ENCODE results near the gene GRAMD4. TPM values are rescaled to one million over a fixed set of nuclear protein-coding genes. Genes with fewer than 3 reads are reported as not detected.

The GRAMD4 gene
- total RNA-seq, 1 donor from 2014 or later: 16.8 TPM

GRCh38 chr22:46673662-46674236 is 53.6 kb downstream of the GRAMD4 start:
- TF ChIP-seq, protein P1, sequence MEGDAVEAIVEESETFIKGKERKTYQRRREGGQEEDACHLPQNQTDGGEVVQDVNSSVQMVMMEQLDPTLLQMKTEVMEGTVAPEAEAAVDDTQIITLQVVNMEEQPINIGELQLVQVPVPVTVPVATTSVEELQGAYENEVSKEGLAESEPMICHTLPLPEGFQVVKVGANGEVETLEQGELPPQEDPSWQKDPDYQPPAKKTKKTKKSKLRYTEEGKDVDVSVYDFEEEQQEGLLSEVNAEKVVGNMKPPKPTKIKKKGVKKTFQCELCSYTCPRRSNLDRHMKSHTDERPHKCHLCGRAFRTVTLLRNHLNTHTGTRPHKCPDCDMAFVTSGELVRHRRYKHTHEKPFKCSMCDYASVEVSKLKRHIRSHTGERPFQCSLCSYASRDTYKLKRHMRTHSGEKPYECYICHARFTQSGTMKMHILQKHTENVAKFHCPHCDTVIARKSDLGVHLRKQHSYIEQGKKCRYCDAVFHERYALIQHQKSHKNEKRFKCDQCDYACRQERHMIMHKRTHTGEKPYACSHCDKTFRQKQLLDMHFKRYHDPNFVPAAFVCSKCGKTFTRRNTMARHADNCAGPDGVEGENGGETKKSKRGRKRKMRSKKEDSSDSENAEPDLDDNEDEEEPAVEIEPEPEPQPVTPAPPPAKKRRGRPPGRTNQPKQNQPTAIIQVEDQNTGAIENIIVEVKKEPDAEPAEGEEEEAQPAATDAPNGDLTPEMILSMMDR (IDR thresholded peaks at IDR 0.05; ENCODE audit: insufficient read depth, low read length, severe bottlenecking): no peak
- no peaks in the 10 kb centered on the region for H3K27me3 ChIP-seq (ENCODE audit: control insufficient read depth, insufficient read depth, low read length)
- FAIRE-seq (no peak), DNase-seq (ENCODE audit: low read depth) (no peak)
- H3K36me3 ChIP-seq (ENCODE audit: control insufficient read depth, insufficient read depth, low read length): peaks cover 6% of the 10 kb centered on the region
- no peak overlapping the region for H3K4me3 ChIP-seq (ENCODE audit: low read depth, low read length)

DNA sequence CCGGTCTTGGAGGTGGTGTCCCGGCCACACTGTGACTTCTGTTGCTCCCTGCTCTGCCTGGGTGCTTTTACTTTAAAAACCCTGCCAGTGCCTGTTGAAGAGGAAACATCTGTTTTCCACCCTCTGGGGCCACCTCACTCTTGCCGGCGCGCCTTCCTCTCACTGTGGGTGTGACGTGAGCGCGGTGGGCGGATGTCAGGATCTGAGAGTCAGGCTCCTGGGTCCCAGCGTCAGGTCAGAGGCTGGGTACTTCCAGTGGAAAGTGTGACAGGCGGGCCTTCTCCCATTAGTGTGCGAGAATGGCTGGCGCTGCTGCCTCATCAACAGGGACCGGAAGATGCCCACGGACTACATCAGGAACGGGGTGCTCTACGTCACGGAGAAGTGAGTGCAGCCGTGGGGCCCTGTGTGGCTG is 54.2 kb downstream of the GRAMD4 start:
- TF ChIP-seq, protein P1 (IDR thresholded peaks at IDR 0.05; ENCODE audit: insufficient read depth, low read length, severe bottlenecking): no peak
- Histone ChIP-seq H3K36me3 (ENCODE audit: control insufficient read depth, insufficient read depth, low read length) (peaks cover 6% of the 10 kb centered on the region), H3K4me3 (ENCODE audit: low read depth, low read length) (no peak overlapping the region), H3K27me3 (ENCODE audit: control insufficient read depth, insufficient read depth, low read length) (no peaks in the 10 kb centered on the region)
- FAIRE-seq (no peak), DNase-seq (ENCODE audit: low read depth) (no peak)

DNA sequence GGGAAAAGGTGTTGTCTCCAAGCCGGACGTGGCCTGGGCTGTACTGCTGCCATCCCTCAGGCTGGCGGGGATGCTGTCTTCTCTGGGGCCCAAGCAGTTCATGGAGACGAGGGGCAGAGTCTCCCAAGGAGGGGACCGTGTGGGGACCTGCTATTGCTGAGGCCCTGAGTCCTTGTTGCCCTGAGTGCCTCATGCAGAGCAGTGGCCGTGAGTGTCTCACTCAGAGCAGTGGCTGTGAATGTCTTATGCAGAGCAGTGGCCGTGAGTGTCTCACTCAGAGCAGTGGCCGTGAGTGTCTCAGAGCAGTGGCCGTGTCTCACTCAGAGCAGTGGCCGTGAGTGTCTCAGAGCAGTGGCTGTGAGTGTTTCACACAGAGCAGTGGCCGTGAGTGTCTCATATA is 54.7 kb downstream of the GRAMD4 start:
- TF ChIP-seq, protein P1 (IDR thresholded peaks at IDR 0.05; ENCODE audit: insufficient read depth, low read length, severe bottlenecking): no peak
- FAIRE-seq (no peak), DNase-seq (ENCODE audit: low read depth) (no peak)
- no peaks in the 10 kb centered on the region for H3K27me3 ChIP-seq (ENCODE audit: control insufficient read depth, insufficient read depth, low read length)
- H3K36me3 ChIP-seq (ENCODE audit: control insufficient read depth, insufficient read depth, low read length): peaks cover 6% of the 10 kb centered on the region
- no peak overlapping the region for H3K4me3 ChIP-seq (ENCODE audit: low read depth, low read length)

GRCh38 chr22:46675479-46675878 is 55.3 kb downstream of the GRAMD4 start:
- DNase-seq (ENCODE audit: low read depth) (no peak), FAIRE-seq (no peak)
- TF ChIP-seq, protein P1 (IDR thresholded peaks at IDR 0.05; ENCODE audit: insufficient read depth, low read length, severe bottlenecking): no peak
- H3K36me3 ChIP-seq (ENCODE audit: control insufficient read depth, insufficient read depth, low read length): peaks cover 2% of the 10 kb centered on the region
- no peaks in the 10 kb centered on the region for H3K27me3 ChIP-seq (ENCODE audit: control insufficient read depth, insufficient read depth, low read length)
- no peak overlapping the region for H3K4me3 ChIP-seq (ENCODE audit: low read depth, low read length)

DNA sequence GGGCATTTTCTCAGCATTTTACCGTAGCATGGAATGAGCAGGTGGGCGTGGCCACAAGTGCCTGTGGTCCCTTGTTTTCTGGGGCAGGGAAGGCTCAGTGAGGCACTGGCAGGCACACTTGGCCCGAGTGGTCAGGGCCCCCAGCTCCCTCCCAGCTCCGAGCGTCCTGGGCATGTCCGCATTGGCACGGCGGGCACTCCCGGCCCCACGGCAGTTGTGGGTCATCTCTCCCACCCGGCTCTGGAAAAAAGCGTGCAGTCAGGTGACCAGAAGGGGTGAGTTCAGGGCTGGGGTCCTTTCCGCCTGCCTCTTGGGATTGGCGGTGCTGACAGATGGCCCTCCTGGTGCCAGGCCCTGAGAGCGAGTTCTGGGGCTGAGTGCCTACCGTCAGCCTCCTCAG is 55.8 kb downstream of the GRAMD4 start:
- no peaks in the 10 kb centered on the region for H3K27me3 ChIP-seq (ENCODE audit: control insufficient read depth, insufficient read depth, low read length)
- TF ChIP-seq, protein P1 (IDR thresholded peaks at IDR 0.05; ENCODE audit: insufficient read depth, low read length, severe bottlenecking): no peak
- no peak for DNase-seq (ENCODE audit: low read depth)
- H3K36me3 ChIP-seq (ENCODE audit: control insufficient read depth, insufficient read depth, low read length): peaks cover 2% of the 10 kb centered on the region
- no peak for FAIRE-seq
- H3K4me3 ChIP-seq (ENCODE audit: low read depth, low read length): no peak overlapping the region

GRCh38 chr22:46676479-46676878 is 56.3 kb downstream of the GRAMD4 start:
- Histone ChIP-seq H3K36me3 (ENCODE audit: control insufficient read depth, insufficient read depth, low read length) (peaks cover 2% of the 10 kb centered on the region), H3K27me3 (ENCODE audit: control insufficient read depth, insufficient read depth, low read length) (no peaks in the 10 kb centered on the region), H3K4me3 (ENCODE audit: low read depth, low read length) (no peak overlapping the region)
- FAIRE-seq (no peak), DNase-seq (ENCODE audit: low read depth) (no peak)
- TF ChIP-seq, protein P1 (IDR thresholded peaks at IDR 0.05; ENCODE audit: insufficient read depth, low read length, severe bottlenecking): no peak

Data from bronchial epithelial cell (primary cell).